HCT116 (cell line): Measurements from ENCODE around the gene ARRDC4. TPM values are rescaled to one million over a fixed set of nuclear protein-coding genes. Genes with fewer than 3 reads are reported as not detected.

Source experiments
- ATAC-seq: fragments of 200-7000 bp; cut with Tn5 transposase; 2 replicates; pipeline ENCODE4 v1.9.1; 2020; ENCODE audit warnings: mild to moderate bottlenecking, moderate library complexity
- BruUV-seq: library from RNA; stranded (reverse); fragments of 400-500 nt; replicated peaks from 2 replicates; lab custom pipeline; 2021; lab: Mats Ljungman, UMichigan
- CTCF ChIA-PET: fragments of 300-600 bp; sonication (Branson Sonifier 250); formaldehyde crosslinking; loops from one replicate; lab custom pipeline; 2021; ENCODE audit warnings: antibody characterized with exemption; lab: Charles Lee
- POLR2A ChIA-PET: fragments of 300-600, 350-600 bp; sonication (Branson Sonifier 250); formaldehyde crosslinking; loops from one replicate; lab custom pipeline; 2021; ENCODE audit warnings: antibody characterized with exemption; lab: Charles Lee
- RAD21 ChIA-PET, 2 experiments: fragments of 300-600 bp; sonication (Branson Sonifier 250); formaldehyde crosslinking; loops; one replicate each; lab custom pipeline; 2023; ENCODE audit warnings: low total read pairs in 2 of 2; ENCODE audit not compliant: uncharacterized antibody in 2 of 2, unreplicated experiment in 2 of 2, low non-redundant PET in 1 of 2; lab: Charles Lee
- DNase-seq: peaks from one replicate; pipeline ENCODE4 v3.0.0-alpha.2; 2010; ENCODE audit warnings: low read depth, low spot score
- H2AFZ ChIP-seq: fragments of 200-600 bp; shearing (Covaris generic), sonication (generic); 2 replicates; pipeline ENCODE4 v1.6.1; 2017; ENCODE audit warnings: low read depth, mixed run types, mixed read lengths, antibody characterized with exemption, low read length; ENCODE audit not compliant: poor library complexity, severe bottlenecking
- H3K27ac ChIP-seq: 2 replicates; pipeline ENCODE4 v1.5.1; 2012; ENCODE audit warnings: low read depth, low read length
- H3K27me3 ChIP-seq: fragments of 200-600 bp; sonication (generic); 2 replicates; pipeline ENCODE4 v1.6.1; 2016; ENCODE audit warnings: mixed run types, low read length, mixed read lengths; ENCODE audit not compliant: insufficient read depth
- H3K36me3 ChIP-seq, 2 experiments: fragments of 200-500 bp in 1 of 2; fragments of 200-600 bp in 1 of 2; sonication (Bioruptor generic) in 1 of 2; sonication (generic) in 1 of 2; 2 replicates each; pipeline versions ENCODE4 v1.5.1 to v1.6.1; 2014 to 2016; ENCODE audit warnings: low read length in 2 of 2, inconsistent platforms in 1 of 2, mixed read lengths in 1 of 2, mixed run types in 1 of 2; ENCODE audit not compliant: insufficient read depth in 2 of 2, control insufficient read depth in 1 of 2
- H3K4me1 ChIP-seq, 2 experiments: fragments of 200-600 bp in 1 of 2; sonication (generic) in 1 of 2; 2 replicates each; pipeline versions ENCODE4 v1.5.1 to v1.6.1; 2012 to 2017; ENCODE audit warnings: low read length in 2 of 2, inconsistent platforms in 1 of 2, mild to moderate bottlenecking in 1 of 2, mixed read lengths in 1 of 2, mixed run types in 1 of 2, moderate library complexity in 1 of 2; ENCODE audit not compliant: insufficient read depth in 2 of 2, control insufficient read depth in 1 of 2
- H3K4me2 ChIP-seq: fragments of 200-600 bp; sonication (generic); 2 replicates; pipeline ENCODE4 v1.6.1; 2017; ENCODE audit warnings: mixed run types, low read length, mixed read lengths
- H3K4me3 ChIP-seq, 2 experiments: fragments of 200-600 bp in 1 of 2; sonication (generic) in 1 of 2; replicated peaks in 1 of 2; 2 replicates each; pipeline ENCODE4 v1.5.1; 2011 to 2016; ENCODE audit warnings: low read length in 2 of 2, control low read depth in 1 of 2, low read depth in 1 of 2, mild to moderate bottlenecking in 1 of 2, mixed read lengths in 1 of 2, mixed run types in 1 of 2
- H3K79me2 ChIP-seq: fragments of 200-600 bp; sonication (generic); 2 replicates; pipeline ENCODE4 v1.6.1; 2017; ENCODE audit warnings: mild to moderate bottlenecking, mixed run types, low read length, moderate library complexity, mixed read lengths; ENCODE audit not compliant: insufficient read depth
- H3K9ac ChIP-seq: fragments of 200-600 bp; sonication (generic); 2 replicates; pipeline ENCODE4 v1.6.1; 2016; ENCODE audit warnings: low read length, mixed read lengths
- H3K9me2 ChIP-seq: fragments of 200-600 bp; sonication (generic), shearing (Covaris generic); 2 replicates; pipeline ENCODE4 v1.6.1; 2017; ENCODE audit warnings: mixed run types, mild to moderate bottlenecking, moderate library complexity; ENCODE audit not compliant: insufficient read depth
- H3K9me3 ChIP-seq, 2 experiments: fragments of 200-500 bp in 1 of 2; fragments of 200-600 bp in 1 of 2; sonication (Bioruptor generic) in 1 of 2; sonication (generic) in 1 of 2; 2 replicates each; pipeline ENCODE4 v1.6.1; 2014 to 2017; ENCODE audit warnings: low read length in 2 of 2, mixed read lengths in 2 of 2, inconsistent platforms in 1 of 2, low read depth in 1 of 2, mild to moderate bottlenecking in 1 of 2, mixed run types in 1 of 2, moderate library complexity in 1 of 2; ENCODE audit not compliant: control insufficient read depth in 1 of 2, insufficient read depth in 1 of 2
- H4K20me1 ChIP-seq: fragments of 200-600 bp; sonication (generic), shearing (Covaris generic); 2 replicates; pipeline ENCODE4 v1.6.1; 2017; ENCODE audit warnings: mixed run types, mild to moderate bottlenecking, moderate library complexity; ENCODE audit not compliant: insufficient read depth
- CBX3 ChIP-seq: IDR thresholded peaks from 2 replicates; pipeline ENCODE4 v1.6.1; 2012; ENCODE audit warnings: low read depth
- FOSL1 ChIP-seq: IDR thresholded peaks from 2 replicates; pipeline ENCODE4 v1.6.1; 2012; ENCODE audit warnings: low read depth
- MAX ChIP-seq: IDR thresholded peaks from 2 replicates; pipeline ENCODE4 v1.6.1; 2012
- REST ChIP-seq: IDR thresholded peaks from 2 replicates; pipeline ENCODE4 v1.6.1; 2012; ENCODE audit warnings: low read depth
- YY1 ChIP-seq: IDR thresholded peaks from 2 replicates; pipeline ENCODE4 v1.6.1; 2011; ENCODE audit warnings: low read length, low read depth, moderate library complexity, mild to moderate bottlenecking; ENCODE audit not compliant: insufficient replicate concordance; ENCODE audit errors: extremely low read depth
- ZNF274 ChIP-seq: fragments of 200-500 bp; sonication (Bioruptor generic); IDR thresholded peaks from 2 replicates; pipeline ENCODE4 v1.6.1; 2014; ENCODE audit warnings: mild to moderate bottlenecking, low read depth, low read length, inconsistent platforms
- intact Hi-C: fragments of 100-400 bp; cut with micrococcal nuclease; formaldehyde crosslinking; loops from 2 replicates; pipeline ENCODE4 v1.10.0; 2022
- total RNA-seq: library from RNA; stranded (reverse); gene quantifications from one replicate; pipeline ENCODE4 v1.2.1, GENCODE V29; 2021; ENCODE audit not compliant: unreplicated experiment
- TF ChIP-seq, protein P1 (sequence below): IDR thresholded peaks from 2 replicates; pipeline ENCODE4 v1.6.1; 2012

Gene ARRDC4
- total RNA-seq, 1 experiment from 2014 or later = 19.6 TPM

DNA sequence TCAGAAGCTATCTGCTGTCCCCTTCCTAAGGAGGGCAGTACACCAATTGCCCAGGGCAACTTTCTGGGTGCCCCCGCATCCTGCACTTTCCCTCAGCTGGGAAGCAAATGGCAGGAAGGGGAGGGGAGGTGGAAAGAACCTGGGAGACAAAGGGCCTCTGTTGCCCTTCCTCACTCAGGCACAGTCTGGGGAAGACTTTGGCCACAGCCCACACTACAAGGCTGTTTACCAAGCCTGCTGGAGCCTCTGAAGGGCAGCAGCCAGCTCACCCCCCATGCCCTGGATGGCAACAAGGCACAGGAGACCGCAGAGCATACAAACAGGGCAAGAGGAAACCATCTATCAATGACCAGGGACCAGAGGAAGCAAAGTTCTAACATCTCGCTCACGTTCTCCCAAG is 42.4 kb downstream of the ARRDC4 start:
- RAD21 ChIA-PET = no interaction called here
- POLR2A ChIA-PET = no interaction called here
- intact Hi-C loops = no loop called here
- peaks cover 0 to 17% of the 10 kb centered on the region in 2 experiments; a peak in 2 of 4 replicates for H3K4me1 ChIP-seq
- H3K79me2 ChIP-seq = no peaks in the 10 kb centered on the region
- H3K4me3 ChIP-seq = no peak overlapping the region
- no TSS peak for BruUV-seq
- ATAC-seq (no peak), DNase-seq (no peak)
- no peak overlapping the region for H3K9ac ChIP-seq
- H3K9me3 ChIP-seq = no peaks in the 10 kb centered on the region; a peak in 2 of 4 replicates
- H3K9me2 ChIP-seq = no peaks in the 10 kb centered on the region
- no peaks in the 10 kb centered on the region for H3K27me3 ChIP-seq
- H3K27ac ChIP-seq = no peak overlapping the region
- H4K20me1 ChIP-seq = no peaks in the 10 kb centered on the region
- CTCF ChIA-PET = no interaction called here
- H3K4me2 ChIP-seq = no peak overlapping the region
- H3K36me3 ChIP-seq = no peaks in the 10 kb centered on the region
- no peak overlapping the region for H2AFZ ChIP-seq
- TF ChIP-seq, protein P1, sequence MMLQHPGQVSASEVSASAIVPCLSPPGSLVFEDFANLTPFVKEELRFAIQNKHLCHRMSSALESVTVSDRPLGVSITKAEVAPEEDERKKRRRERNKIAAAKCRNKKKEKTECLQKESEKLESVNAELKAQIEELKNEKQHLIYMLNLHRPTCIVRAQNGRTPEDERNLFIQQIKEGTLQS = no peak
- TF ChIP-seq YY1 (no peak), CBX3 (no peak), ZNF274 (no peak)
- TF ChIP-seq, all 23 proteins: peak for 0

GRCh38 chr15:98003518-98003917 is 43.0 kb downstream of the ARRDC4 start:
- no peak overlapping the region for H3K4me2 ChIP-seq
- H3K4me3 ChIP-seq = no peak overlapping the region
- H3K27me3 ChIP-seq = no peaks in the 10 kb centered on the region
- ChIA-PET CTCF (no interaction called here), RAD21 (no interaction called here), POLR2A (no interaction called here)
- TF ChIP-seq REST (no peak), MAX (no peak), FOSL1 (peak; percentile 27; the same call in 1 of the 2 replicates)
- H3K9ac ChIP-seq = no peak overlapping the region
- H3K4me1 ChIP-seq = peaks cover 0 to 17% of the 10 kb centered on the region in 2 experiments; a peak in 2 of 4 replicates
- no peaks in the 10 kb centered on the region for H3K9me2 ChIP-seq
- no peaks in the 10 kb centered on the region; a peak in 2 of 4 replicates for H3K9me3 ChIP-seq
- H3K79me2 ChIP-seq = no peaks in the 10 kb centered on the region
- intact Hi-C loops = no loop called here
- H3K36me3 ChIP-seq = no peaks in the 10 kb centered on the region
- peak; percentile 30; the same call in 1 of the 2 replicates for ATAC-seq
- H3K27ac ChIP-seq = no peak overlapping the region
- no TSS peak for BruUV-seq
- H4K20me1 ChIP-seq = no peaks in the 10 kb centered on the region
- no peak overlapping the region for H2AFZ ChIP-seq
- no peak for DNase-seq
